SK-N-SH treated with all-trans-retinoic acid at 6 μM for 48 hours (cell line): Measurements from ENCODE around the gene HK3.

Experiments
- ATAC-seq: fragments of 200-7000 bp; cut with Tn5 transposase; 3 replicates; pipeline ENCODE4 v1.9.1; 2020; ENCODE audit warnings: mild to moderate bottlenecking, moderate library complexity
- BACH2 ChIP-seq: fragments of 250-450 bp; sonication (Bioruptor Pico); IDR thresholded peaks from 2 replicates; pipeline ENCODE4 v1.9.0; 2021; ENCODE audit warnings: mild to moderate bottlenecking, borderline replicate concordance
- CREB5 ChIP-seq: fragments of 250-450 bp; sonication (Bioruptor Pico); IDR thresholded peaks from 2 replicates; pipeline ENCODE4 v1.5.1; 2020; ENCODE audit warnings: low read depth, mild to moderate bottlenecking, moderate library complexity
- CSDC2 ChIP-seq: fragments of 250-450 bp; sonication (Bioruptor Pico); IDR thresholded peaks from 2 replicates; pipeline ENCODE4 v1.5.0; 2020; ENCODE audit warnings: mild to moderate bottlenecking, moderate library complexity
- ESRRG ChIP-seq: fragments of 250-450 bp; sonication (Bioruptor Pico); IDR thresholded peaks from 2 replicates; pipeline ENCODE4 v1.6.1; 2021; ENCODE audit warnings: mild to moderate bottlenecking
- GLIS3 ChIP-seq: fragments of 250-450 bp; sonication (Bioruptor Pico); IDR thresholded peaks from 2 replicates; pipeline ENCODE4 v1.5.0; 2020; ENCODE audit warnings: mild to moderate bottlenecking, moderate library complexity
- ISL1 ChIP-seq: fragments of 250-450 bp; sonication (Bioruptor Pico); IDR thresholded peaks from 2 replicates; pipeline ENCODE4 v2.1.2; 2022; ENCODE audit warnings: mild to moderate bottlenecking, moderate library complexity
- OSR1 ChIP-seq: fragments of 250-450 bp; sonication (Bioruptor Pico); IDR thresholded peaks from 2 replicates; pipeline ENCODE4 v1.8.0; 2022; ENCODE audit warnings: moderate library complexity, mild to moderate bottlenecking, inconsistent platforms
- PATZ1 ChIP-seq: fragments of 250-450 bp; sonication (Bioruptor Pico); IDR thresholded peaks from 2 replicates; pipeline ENCODE4 v1.8.0; 2020; ENCODE audit warnings: mild to moderate bottlenecking, moderate library complexity, borderline replicate concordance
- PPARA ChIP-seq: fragments of 250-450 bp; sonication (Bioruptor Pico); IDR thresholded peaks from 2 replicates; pipeline ENCODE4 v1.5.0; 2020; ENCODE audit warnings: mild to moderate bottlenecking, borderline replicate concordance
- RARB ChIP-seq: fragments of 250-450 bp; sonication (Bioruptor Pico); IDR thresholded peaks from 2 replicates; pipeline ENCODE4 v1.8.0; 2021; ENCODE audit warnings: mild to moderate bottlenecking, moderate library complexity
- SNAI2 ChIP-seq: fragments of 250-450 bp; sonication (Bioruptor Pico); IDR thresholded peaks from 2 replicates; pipeline ENCODE4 v1.5.0; 2020; ENCODE audit warnings: mild to moderate bottlenecking, moderate library complexity
- TCF4 ChIP-seq: fragments of 250-450 bp; sonication (Bioruptor Pico); IDR thresholded peaks from 2 replicates; pipeline ENCODE4 v1.8.0; 2021; ENCODE audit warnings: mild to moderate bottlenecking, moderate library complexity, borderline replicate concordance
- ZC3H10 ChIP-seq: fragments of 250-450 bp; sonication (Bioruptor Pico); IDR thresholded peaks from 2 replicates; pipeline ENCODE4 v1.5.1; 2021; ENCODE audit warnings: mild to moderate bottlenecking, moderate library complexity
- ZFP3 ChIP-seq: fragments of 250-450 bp; sonication (Bioruptor Pico); IDR thresholded peaks from 2 replicates; pipeline ENCODE4 v1.5.0; 2020; ENCODE audit warnings: mild to moderate bottlenecking, moderate library complexity
- ZFP30 ChIP-seq: fragments of 450-650 bp; formaldehyde crosslinking; IDR thresholded peaks from 2 replicates; pipeline ENCODE4 v1.5.0; 2022; ENCODE audit warnings: mild to moderate bottlenecking, moderate library complexity
- ZNF565 ChIP-seq: fragments of 450-650 bp; formaldehyde crosslinking; conservative IDR thresholded peaks from 2 replicates; pipeline ENCODE4 v1.5.0; 2020; ENCODE audit warnings: low read depth, mild to moderate bottlenecking, moderate library complexity
- ZNF70 ChIP-seq: fragments of 450-650 bp; formaldehyde crosslinking; IDR thresholded peaks from 2 replicates; pipeline ENCODE4 v1.5.0; 2020; ENCODE audit warnings: mild to moderate bottlenecking, moderate library complexity
- ZNF8 ChIP-seq: fragments of 450-650 bp; formaldehyde crosslinking; IDR thresholded peaks from 2 replicates; pipeline ENCODE4 v1.5.0; 2020; ENCODE audit warnings: mild to moderate bottlenecking, moderate library complexity
- TF ChIP-seq, protein P1 (sequence below): fragments of 250-450 bp; sonication (Bioruptor Pico); IDR thresholded peaks from 2 replicates; pipeline ENCODE4 v1.8.0; 2021; ENCODE audit warnings: low read depth, mild to moderate bottlenecking, moderate library complexity, borderline replicate concordance
- TF ChIP-seq, protein P2 (sequence below): fragments of 250-450 bp; sonication (Bioruptor Pico); IDR thresholded peaks from 2 replicates; pipeline ENCODE4 v1.5.0; 2020; ENCODE audit warnings: mild to moderate bottlenecking, moderate library complexity
- TF ChIP-seq, protein P3 (sequence below): fragments of 250-450 bp; sonication (Bioruptor Pico); IDR thresholded peaks from 2 replicates; pipeline ENCODE4 v1.5.1; 2021; ENCODE audit warnings: mild to moderate bottlenecking, moderate library complexity

The HK3 gene

GRCh38 chr5:176921714-176922113 is 22.6 kb upstream of the HK3 start:
- no peak for ATAC-seq
- TF ChIP-seq, protein P1, sequence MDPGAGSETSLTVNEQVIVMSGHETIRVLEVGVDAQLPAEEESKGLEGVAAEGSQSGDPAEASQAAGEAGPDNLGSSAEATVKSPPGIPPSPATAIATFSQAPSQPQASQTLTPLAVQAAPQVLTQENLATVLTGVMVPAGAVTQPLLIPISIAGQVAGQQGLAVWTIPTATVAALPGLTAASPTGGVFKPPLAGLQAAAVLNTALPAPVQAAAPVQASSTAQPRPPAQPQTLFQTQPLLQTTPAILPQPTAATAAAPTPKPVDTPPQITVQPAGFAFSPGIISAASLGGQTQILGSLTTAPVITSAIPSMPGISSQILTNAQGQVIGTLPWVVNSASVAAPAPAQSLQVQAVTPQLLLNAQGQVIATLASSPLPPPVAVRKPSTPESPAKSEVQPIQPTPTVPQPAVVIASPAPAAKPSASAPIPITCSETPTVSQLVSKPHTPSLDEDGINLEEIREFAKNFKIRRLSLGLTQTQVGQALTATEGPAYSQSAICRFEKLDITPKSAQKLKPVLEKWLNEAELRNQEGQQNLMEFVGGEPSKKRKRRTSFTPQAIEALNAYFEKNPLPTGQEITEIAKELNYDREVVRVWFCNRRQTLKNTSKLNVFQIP (CRISPR knock-in tag) = no peak
- TF ChIP-seq OSR1 (CRISPR knock-in tag) (no peak), RARB (CRISPR knock-in tag) (no peak), ZNF8 (CRISPR knock-in tag) (no peak), CSDC2 (CRISPR knock-in tag) (no peak)

- no peak for TF ChIP-seq PATZ1
- TF ChIP-seq ZFP30 (CRISPR knock-in tag) = no peak
Measured at GRCh38 chr5:176918613-176919012, 19.5 kb upstream of the HK3 start.

DNA sequence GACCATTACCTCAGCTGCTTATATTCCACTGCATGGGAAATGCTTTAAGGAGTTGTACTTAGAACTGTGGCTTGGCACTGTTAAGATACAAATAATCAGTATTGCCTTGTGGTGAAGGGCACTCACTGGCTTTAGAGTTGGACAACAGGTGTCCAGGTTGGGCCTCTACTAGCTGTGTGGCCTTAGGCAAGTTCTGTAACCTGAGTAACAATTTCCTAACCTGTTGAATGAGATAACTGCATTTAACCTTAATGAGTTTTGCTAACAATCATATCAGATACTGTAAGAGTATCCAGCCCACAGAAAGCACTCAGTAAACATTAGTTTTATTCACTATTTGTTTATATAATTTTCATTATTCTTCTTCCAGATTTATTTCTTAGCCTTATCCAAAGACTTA is 17.2 kb upstream of the HK3 start:
- TF ChIP-seq RARB (CRISPR knock-in tag) (no peak), PPARA (no peak), ZNF565 (no peak), ZNF70 (no peak), ZFP3 (CRISPR knock-in tag) (no peak), SNAI2 (CRISPR knock-in tag) (no peak), ZC3H10 (CRISPR knock-in tag) (no peak), CSDC2 (CRISPR knock-in tag) (no peak), ISL1 (CRISPR knock-in tag) (no peak), ESRRG (CRISPR knock-in tag) (no peak), GLIS3 (no peak), CREB5 (CRISPR knock-in tag) (no peak), ZFP30 (CRISPR knock-in tag) (no peak)
- TF ChIP-seq, protein P1 (CRISPR knock-in tag) = no peak
- TF ChIP-seq, protein P2, sequence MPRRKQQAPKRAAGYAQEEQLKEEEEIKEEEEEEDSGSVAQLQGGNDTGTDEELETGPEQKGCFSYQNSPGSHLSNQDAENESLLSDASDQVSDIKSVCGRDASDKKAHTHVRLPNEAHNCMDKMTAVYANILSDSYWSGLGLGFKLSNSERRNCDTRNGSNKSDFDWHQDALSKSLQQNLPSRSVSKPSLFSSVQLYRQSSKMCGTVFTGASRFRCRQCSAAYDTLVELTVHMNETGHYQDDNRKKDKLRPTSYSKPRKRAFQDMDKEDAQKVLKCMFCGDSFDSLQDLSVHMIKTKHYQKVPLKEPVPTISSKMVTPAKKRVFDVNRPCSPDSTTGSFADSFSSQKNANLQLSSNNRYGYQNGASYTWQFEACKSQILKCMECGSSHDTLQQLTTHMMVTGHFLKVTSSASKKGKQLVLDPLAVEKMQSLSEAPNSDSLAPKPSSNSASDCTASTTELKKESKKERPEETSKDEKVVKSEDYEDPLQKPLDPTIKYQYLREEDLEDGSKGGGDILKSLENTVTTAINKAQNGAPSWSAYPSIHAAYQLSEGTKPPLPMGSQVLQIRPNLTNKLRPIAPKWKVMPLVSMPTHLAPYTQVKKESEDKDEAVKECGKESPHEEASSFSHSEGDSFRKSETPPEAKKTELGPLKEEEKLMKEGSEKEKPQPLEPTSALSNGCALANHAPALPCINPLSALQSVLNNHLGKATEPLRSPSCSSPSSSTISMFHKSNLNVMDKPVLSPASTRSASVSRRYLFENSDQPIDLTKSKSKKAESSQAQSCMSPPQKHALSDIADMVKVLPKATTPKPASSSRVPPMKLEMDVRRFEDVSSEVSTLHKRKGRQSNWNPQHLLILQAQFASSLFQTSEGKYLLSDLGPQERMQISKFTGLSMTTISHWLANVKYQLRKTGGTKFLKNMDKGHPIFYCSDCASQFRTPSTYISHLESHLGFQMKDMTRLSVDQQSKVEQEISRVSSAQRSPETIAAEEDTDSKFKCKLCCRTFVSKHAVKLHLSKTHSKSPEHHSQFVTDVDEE (CRISPR knock-in tag) = no peak
- no peak for ATAC-seq

More at GRCh38 chr5:176918613-176919012, 19.5 kb upstream of the HK3 start:
- ATAC-seq = no peak

DNA sequence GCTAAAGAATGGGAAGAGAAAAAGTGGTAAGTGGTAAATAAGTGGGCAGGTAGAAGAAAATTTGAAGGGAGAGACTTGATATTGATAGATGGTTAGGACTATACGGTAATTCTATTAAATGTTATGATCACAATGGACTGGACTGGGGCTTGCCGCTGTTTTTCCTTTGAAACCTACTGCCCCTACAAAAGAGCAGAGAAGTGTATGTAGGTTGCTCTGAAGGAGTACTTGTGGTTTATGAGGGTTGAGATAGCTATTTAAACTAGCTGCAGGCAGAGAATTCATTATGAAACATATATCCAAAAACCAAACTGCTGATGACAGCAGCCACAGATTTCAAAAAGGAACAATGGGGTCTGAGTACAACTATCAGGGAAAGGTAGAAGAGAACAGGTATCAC is 16.8 kb upstream of the HK3 start:
- no peak for ATAC-seq
- TF ChIP-seq, protein P3, sequence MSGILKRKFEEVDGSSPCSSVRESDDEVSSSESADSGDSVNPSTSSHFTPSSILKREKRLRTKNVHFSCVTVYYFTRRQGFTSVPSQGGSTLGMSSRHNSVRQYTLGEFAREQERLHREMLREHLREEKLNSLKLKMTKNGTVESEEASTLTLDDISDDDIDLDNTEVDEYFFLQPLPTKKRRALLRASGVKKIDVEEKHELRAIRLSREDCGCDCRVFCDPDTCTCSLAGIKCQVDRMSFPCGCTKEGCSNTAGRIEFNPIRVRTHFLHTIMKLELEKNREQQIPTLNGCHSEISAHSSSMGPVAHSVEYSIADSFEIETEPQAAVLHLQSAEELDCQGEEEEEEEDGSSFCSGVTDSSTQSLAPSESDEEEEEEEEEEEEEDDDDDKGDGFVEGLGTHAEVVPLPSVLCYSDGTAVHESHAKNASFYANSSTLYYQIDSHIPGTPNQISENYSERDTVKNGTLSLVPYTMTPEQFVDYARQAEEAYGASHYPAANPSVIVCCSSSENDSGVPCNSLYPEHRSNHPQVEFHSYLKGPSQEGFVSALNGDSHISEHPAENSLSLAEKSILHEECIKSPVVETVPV (CRISPR knock-in tag) = no peak
- TF ChIP-seq ZNF8 (CRISPR knock-in tag) (no peak), PATZ1 (no peak), SNAI2 (CRISPR knock-in tag) (no peak), RARB (CRISPR knock-in tag) (no peak), ISL1 (CRISPR knock-in tag) (no peak), TCF4 (no peak), BACH2 (CRISPR knock-in tag) (no peak), GLIS3 (no peak), CREB5 (CRISPR knock-in tag) (no peak)
